Brain microvascular endothelial cell (primary cell): ENCODE measurements around the gene CCDC47.
"Not testable (repeated sequence)": the region's sequence is repeated elsewhere in the genome, so short reads cannot be mapped to it uniquely, and the experiment has no call there.

Experiments
- DNase-seq: peaks from one replicate; pipeline ENCODE4 v3.0.0-alpha.2; 2020
- H3K27ac ChIP-seq: fragments of 250-450 bp; sonication (Bioruptor Pico); 2 replicates; pipeline ENCODE4 v1.5.1; 2020; ENCODE audit warnings: mild to moderate bottlenecking, moderate library complexity
- H3K27me3 ChIP-seq: fragments of 250-450 bp; sonication (Bioruptor Pico); replicated peaks from 2 replicates; pipeline ENCODE4 v1.5.1; 2020; ENCODE audit warnings: mild to moderate bottlenecking
- H3K36me3 ChIP-seq: fragments of 250-450 bp; sonication (Bioruptor Pico); replicated peaks from 2 replicates; pipeline ENCODE4 v1.5.1; 2020; ENCODE audit warnings: mild to moderate bottlenecking
- H3K4me3 ChIP-seq: 2 replicates; pipeline ENCODE4 v1.5.1; 2011; ENCODE audit warnings: low read depth, mild to moderate bottlenecking, control low read depth, low read length, moderate library complexity
- CTCF ChIP-seq: IDR thresholded peaks from 2 replicates; pipeline ENCODE4 v1.5.1; 2011; ENCODE audit warnings: low read depth, mild to moderate bottlenecking, moderate library complexity, low read length, control low read depth, inconsistent platforms; ENCODE audit errors: missing control alignments
- in situ Hi-C: cut with HindIII; loops from 2 replicates; pipeline ENCODE4 v1.10.0; 2017; ENCODE audit warnings: low sequenced_read_pairs, low pct_ligation_motif_present

CCDC47 gene

DNA sequence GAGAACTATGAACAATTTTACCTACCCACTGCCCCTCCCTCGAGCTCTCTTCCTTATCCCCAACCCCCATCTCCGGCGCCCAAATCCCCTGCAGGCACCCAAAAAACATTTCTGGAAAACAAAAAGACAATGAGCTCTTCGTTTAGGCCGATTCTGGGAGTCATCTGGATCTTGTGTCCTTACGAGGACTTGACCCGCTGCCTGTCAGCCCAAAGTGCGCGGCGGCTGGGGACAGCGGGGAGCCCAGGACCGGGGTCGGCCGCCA, 32.3 kb downstream of the CCDC47 start:
- in situ Hi-C loops: no loop called here
- no peaks in the 10 kb centered on the region for H3K27me3 ChIP-seq
- peak overlapping the region; percentile 85 for H3K4me3 ChIP-seq
- DNase-seq: no peak
- peak overlapping the region; percentile 37 for H3K27ac ChIP-seq
- TF ChIP-seq CTCF: no peak
- H3K36me3 ChIP-seq: peaks cover 6% of the 10 kb centered on the region

- Histone ChIP-seq H3K27me3 (no peaks in the 10 kb centered on the region), H3K27ac (peak overlapping the region; percentile 22), H3K36me3 (peaks cover 1% of the 10 kb centered on the region), H3K4me3 (peak overlapping the region; percentile 85)
- in situ Hi-C loops: no loop called here
- TF ChIP-seq CTCF: no peak
- no peak for DNase-seq
Observed at GRCh38 chr17:63740464-63741142, 32.8 kb downstream of the CCDC47 start.

- no peaks in the 10 kb centered on the region for H3K27me3 ChIP-seq
- no peak overlapping the region for H3K4me3 ChIP-seq
- DNase-seq: no peak
- H3K36me3 ChIP-seq: no peaks in the 10 kb centered on the region
- no peak overlapping the region for H3K27ac ChIP-seq
- in situ Hi-C loops: no loop called here
- no peak for TF ChIP-seq CTCF
Observed at GRCh38 chr17:63735691-63736090, 37.7 kb downstream of the CCDC47 start.

DNA sequence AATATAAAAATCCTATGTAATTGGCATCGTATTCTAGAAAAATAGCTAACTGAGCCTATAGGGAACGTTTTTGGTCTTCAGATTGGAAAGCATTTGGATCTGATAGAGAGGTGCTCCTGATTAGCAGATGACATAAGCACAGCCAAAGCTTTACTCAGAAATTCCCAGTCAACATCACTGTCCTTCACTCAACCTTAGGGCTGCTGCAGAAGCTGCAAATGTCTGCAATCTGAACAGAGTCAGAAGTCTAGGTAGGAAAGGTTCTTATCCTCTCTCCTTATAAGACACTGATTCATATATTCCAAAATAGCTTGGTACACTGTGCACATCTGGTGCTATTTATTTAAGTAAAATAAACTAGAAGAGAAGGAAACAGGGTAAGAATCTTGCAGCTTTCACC, 51.0 kb downstream of the CCDC47 start:
- Histone ChIP-seq H3K27me3 (no peaks in the 10 kb centered on the region), H3K4me3 (no peak overlapping the region), H3K27ac (no peak overlapping the region), H3K36me3 (peaks cover 12% of the 10 kb centered on the region)
- TF ChIP-seq CTCF: no peak
- no peak for DNase-seq
- in situ Hi-C loops: no loop called here

GRCh38 chr17:63720194-63720593, 53.2 kb downstream of the CCDC47 start:
- DNase-seq, H3K4me3 ChIP-seq, H3K36me3 ChIP-seq, H3K27me3 ChIP-seq, H3K27ac ChIP-seq, in situ Hi-C loops: not testable (repeated sequence)

GRCh38 chr17:63718988-63719387, 54.4 kb downstream of the CCDC47 start:
- no peak for TF ChIP-seq CTCF
- Histone ChIP-seq H3K27me3 (no peaks in the 10 kb centered on the region), H3K27ac (no peak overlapping the region), H3K4me3 (no peak overlapping the region), H3K36me3 (peaks cover 3% of the 10 kb centered on the region)
- in situ Hi-C loops: no loop called here
- DNase-seq: peak; percentile 35
